22Rv1 (cell line): ENCODE measurements around the gene CTAGE1.

Experiments used
- H3K27ac ChIP-seq: fragments of 450-650 bp; 2 replicates; pipeline ENCODE4 v1.5.1; 2017
- CTCF ChIP-seq: fragments of 450-650 bp; IDR thresholded peaks from 2 replicates; pipeline ENCODE4 v1.5.1; 2017; ENCODE audit warnings: mild to moderate bottlenecking
- ZFX ChIP-seq: fragments of 450-650 bp; IDR thresholded peaks from 2 replicates; pipeline ENCODE4 v1.6.1; 2017; ENCODE audit warnings: antibody characterized with exemption, borderline replicate concordance

Gene CTAGE1

GRCh38 chr18:22368021-22368420 is 49.7 kb downstream of the CTAGE1 start:
- H3K27ac ChIP-seq, result no peak overlapping the region
- TF ChIP-seq ZFX (no peak), CTCF (no peak)

- TF ChIP-seq CTCF (no peak), ZFX (no peak)
- H3K27ac ChIP-seq, result no peak overlapping the region
Observed at GRCh38 chr18:22367303-22367702, 50.4 kb downstream of the CTAGE1 start.

GRCh38 chr18:22363867-22364463 is 53.8 kb downstream of the CTAGE1 start:
- no peak overlapping the region for H3K27ac ChIP-seq
- TF ChIP-seq CTCF, result no peak
- no peak for TF ChIP-seq ZFX
